Measurements from ENCODE around the gene CASKIN1. TPM values are rescaled to one million over a fixed set of nuclear protein-coding genes. Genes with fewer than 3 reads are reported as not detected.

Gene CASKIN1
- total RNA-seq, 4 donors from 2014 or later, result 0.12 to 0.19 (median 0.14) TPM

DNA sequence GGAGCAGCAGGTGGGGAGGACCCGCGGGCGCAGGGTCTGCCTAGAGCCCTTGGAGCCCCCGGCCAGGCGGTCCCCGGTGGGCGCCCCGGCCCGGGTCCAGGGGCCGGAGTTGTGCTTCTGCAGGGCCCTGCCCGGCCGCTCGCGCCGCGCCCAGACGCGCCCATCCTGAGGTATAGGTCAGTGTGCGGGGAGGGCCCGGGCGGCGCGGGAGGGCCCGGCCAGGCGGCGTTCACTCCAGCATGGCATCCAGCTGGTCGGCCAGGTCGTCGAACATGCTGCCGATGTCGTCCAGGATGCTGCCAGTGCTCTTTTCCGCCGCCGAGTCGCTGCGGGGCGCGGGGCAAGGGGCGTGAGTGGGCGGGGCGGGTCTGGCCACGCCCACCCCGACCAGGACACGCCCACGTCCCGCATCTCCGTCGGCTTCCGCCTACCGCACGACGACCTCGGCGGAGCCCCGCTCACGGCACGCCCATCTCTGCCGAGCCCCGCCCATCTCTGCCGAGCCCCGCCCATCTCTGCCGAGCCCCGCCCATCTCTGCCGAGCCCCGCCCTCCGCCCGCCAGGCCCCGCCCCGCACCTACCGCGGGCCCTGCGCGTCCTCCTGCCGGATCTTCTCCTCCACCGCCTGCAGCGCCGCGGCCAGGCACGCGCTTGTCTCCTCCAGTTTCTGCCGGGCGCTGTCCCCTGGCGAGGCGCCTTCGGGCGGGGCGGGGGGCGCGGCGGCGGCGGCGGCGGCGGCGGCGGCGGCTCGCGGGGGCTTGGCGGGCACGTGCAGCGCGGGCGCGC is 17.9 kb downstream of the CASKIN1 start:
- ATAC-seq (ENCODE audit: low FRiP score) (no peak), DNase-seq (ENCODE audit: low spot score) (no peak)
- TF ChIP-seq, protein P1, sequence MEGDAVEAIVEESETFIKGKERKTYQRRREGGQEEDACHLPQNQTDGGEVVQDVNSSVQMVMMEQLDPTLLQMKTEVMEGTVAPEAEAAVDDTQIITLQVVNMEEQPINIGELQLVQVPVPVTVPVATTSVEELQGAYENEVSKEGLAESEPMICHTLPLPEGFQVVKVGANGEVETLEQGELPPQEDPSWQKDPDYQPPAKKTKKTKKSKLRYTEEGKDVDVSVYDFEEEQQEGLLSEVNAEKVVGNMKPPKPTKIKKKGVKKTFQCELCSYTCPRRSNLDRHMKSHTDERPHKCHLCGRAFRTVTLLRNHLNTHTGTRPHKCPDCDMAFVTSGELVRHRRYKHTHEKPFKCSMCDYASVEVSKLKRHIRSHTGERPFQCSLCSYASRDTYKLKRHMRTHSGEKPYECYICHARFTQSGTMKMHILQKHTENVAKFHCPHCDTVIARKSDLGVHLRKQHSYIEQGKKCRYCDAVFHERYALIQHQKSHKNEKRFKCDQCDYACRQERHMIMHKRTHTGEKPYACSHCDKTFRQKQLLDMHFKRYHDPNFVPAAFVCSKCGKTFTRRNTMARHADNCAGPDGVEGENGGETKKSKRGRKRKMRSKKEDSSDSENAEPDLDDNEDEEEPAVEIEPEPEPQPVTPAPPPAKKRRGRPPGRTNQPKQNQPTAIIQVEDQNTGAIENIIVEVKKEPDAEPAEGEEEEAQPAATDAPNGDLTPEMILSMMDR (IDR thresholded peaks at IDR 0.05), result no peak

DNA sequence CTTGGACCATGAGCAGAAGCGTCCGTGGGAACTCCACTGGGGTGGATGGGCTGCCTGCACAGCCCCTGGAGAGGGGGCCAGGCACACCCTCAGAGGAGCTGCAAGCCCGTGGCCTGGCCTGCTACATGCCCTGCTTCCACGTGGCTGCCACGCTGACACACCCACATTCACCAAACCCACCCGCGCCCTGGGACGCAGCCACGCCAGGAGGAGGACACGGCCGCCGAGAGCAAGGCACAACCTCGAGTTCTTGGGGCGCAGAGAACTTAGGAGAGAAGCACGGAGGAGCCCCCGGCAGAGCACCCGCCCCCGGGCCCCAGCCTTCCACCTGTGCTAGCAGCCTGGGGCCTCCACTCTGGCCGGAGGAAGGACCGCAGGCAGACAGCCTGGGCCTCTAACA is 18.8 kb downstream of the CASKIN1 start:
- ATAC-seq (ENCODE audit: low FRiP score) (no peak), DNase-seq (ENCODE audit: low spot score) (no peak)
- TF ChIP-seq, protein P1 (IDR thresholded peaks at IDR 0.05), result no peak

DNA sequence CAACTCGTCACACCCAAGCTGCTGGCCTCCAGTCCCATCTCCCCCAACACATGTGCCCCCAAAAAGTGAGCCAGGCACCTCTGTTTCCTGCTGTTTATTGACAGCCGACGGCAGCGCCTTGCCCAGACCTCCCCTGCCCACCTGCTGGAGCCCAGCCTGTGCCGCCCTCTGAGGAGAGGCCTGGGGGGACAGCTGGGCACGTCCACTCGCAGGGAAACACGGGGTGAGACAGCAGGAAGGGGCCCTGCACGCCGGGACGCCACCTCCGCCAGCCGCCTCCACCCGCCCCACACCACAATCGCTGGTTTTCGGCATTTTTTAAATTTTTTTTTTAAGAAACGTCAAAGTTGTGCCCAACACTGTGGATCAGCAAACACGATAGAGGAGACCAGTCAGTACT is 19.3 kb downstream of the CASKIN1 start:
- ATAC-seq (ENCODE audit: low FRiP score) (no peak), DNase-seq (ENCODE audit: low spot score) (no peak)
- TF ChIP-seq, protein P1 (IDR thresholded peaks at IDR 0.05), result no peak

DNA sequence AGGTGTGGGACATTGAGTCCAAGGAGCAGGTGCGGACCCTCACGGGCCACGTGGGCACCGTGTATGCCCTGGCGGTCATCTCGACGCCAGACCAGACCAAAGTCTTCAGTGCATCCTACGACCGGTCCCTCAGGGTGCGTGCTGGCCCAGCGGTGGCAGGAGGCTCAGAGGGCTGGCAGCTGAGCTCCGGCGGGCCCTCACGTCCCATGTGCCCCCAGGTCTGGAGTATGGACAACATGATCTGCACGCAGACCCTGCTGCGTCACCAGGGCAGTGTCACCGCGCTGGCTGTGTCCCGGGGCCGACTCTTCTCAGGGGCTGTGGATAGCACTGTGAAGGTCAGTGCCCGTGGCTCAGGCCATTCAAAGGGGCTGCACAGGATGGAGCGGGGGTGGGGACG is 20.4 kb downstream of the CASKIN1 start:
- TF ChIP-seq, protein P1 (IDR thresholded peaks at IDR 0.05), result no peak
- no peak for ATAC-seq (ENCODE audit: low FRiP score)
- DNase-seq (ENCODE audit: low spot score), result no peak

DNA sequence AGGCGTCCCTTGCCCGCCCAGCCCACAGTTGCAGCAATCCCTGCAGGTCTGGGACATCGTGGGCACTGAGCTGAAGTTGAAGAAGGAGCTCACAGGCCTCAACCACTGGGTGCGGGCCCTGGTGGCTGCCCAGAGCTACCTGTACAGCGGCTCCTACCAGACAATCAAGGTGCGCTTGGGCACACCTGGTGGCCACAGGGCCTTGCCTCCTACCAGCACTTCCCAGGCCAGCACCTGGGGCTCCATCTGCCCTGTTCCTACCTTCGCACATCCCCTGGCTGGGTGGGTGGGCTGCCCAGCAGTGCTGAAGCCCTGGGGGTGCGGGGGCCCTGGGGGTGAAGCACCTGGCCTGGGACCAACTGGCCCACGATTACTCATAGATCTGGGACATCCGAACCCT is 21.0 kb downstream of the CASKIN1 start:
- DNase-seq (ENCODE audit: low spot score) (no peak), ATAC-seq (ENCODE audit: low FRiP score) (no peak)
- TF ChIP-seq, protein P1 (IDR thresholded peaks at IDR 0.05), result no peak

DNA sequence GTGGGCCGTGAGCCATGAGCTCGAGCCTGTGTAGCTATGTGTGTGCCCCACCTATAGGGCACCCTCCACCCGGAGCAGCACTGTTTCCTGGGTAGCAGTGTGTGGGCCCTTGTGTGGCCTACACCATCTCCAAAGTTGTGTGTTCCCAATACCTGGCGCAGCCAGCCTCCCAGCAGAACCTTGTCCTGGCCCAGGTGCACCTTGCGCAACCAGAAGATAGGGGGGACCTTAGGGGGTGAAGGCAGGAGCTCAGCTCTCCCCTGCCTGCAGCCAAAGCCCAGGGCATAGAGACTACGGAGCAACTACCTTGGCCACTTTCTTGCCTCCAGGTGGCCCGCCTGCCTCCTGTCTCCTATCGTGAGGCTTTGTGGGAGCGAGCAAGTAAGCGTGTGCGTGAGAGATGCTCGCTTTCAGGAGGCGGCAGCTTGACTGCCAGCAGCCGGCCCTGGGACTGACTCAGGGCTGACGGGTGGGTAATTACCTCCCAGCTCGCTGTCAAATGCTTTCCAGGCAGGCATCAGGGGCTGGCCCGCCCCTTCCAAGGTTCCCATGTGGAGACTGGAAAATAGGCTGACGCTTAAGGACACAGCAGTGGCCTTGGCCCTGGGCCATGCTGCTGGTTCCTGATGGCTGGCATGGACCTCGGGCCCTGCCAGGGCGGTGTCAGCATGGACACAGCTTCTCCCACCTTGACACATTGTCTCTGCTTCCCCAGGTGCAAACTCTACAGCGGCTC is 21.8 kb downstream of the CASKIN1 start:
- TF ChIP-seq, protein P1 (IDR thresholded peaks at IDR 0.05), result no peak
- no peak for ATAC-seq (ENCODE audit: low FRiP score)
- DNase-seq (ENCODE audit: low spot score), result no peak

All from omental fat pad (tissue), 4 donors.